ENCODE results near the gene INPP5F.
A peak's percentile ranks its signal among the peaks of the same experiment; 100 is the strongest.

Gene INPP5F

GRCh38 chr10:119734396-119735332 is 8.8 kb downstream of the INPP5F start:
- no peak for DNase-seq (ENCODE audit: extremely low read depth, low read depth)
- no peak overlapping the region for H3K4me3 ChIP-seq (replicated peaks; ENCODE audit: low read depth, low read length)
- TF ChIP-seq CTCF (IDR thresholded peaks at IDR 0.05; ENCODE audit: low read depth, low read length, missing control alignments): no peak

- DNase-seq (ENCODE audit: extremely low read depth, low read depth): no peak
- no peak for TF ChIP-seq CTCF (IDR thresholded peaks at IDR 0.05; ENCODE audit: low read depth, low read length, missing control alignments)
- H3K4me3 ChIP-seq (replicated peaks; ENCODE audit: low read depth, low read length): no peak overlapping the region
These were observed 9.6 kb downstream of the INPP5F start for GRCh38 chr10:119735451-119735850.

- H3K4me3 ChIP-seq (replicated peaks; ENCODE audit: low read depth, low read length): no peak overlapping the region
- no peak for DNase-seq (ENCODE audit: extremely low read depth, low read depth)
- no peak for TF ChIP-seq CTCF (IDR thresholded peaks at IDR 0.05; ENCODE audit: low read depth, low read length, missing control alignments)
These were observed 10.4 kb downstream of the INPP5F start for GRCh38 chr10:119736220-119736619.

- H3K4me3 ChIP-seq (replicated peaks; ENCODE audit: low read depth, low read length): no peak overlapping the region
- no peak for TF ChIP-seq CTCF (IDR thresholded peaks at IDR 0.05; ENCODE audit: low read depth, low read length, missing control alignments)
- no peak for DNase-seq (ENCODE audit: extremely low read depth, low read depth)
These were observed 11.3 kb downstream of the INPP5F start for GRCh38 chr10:119737039-119737663.

- H3K4me3 ChIP-seq (replicated peaks; ENCODE audit: low read depth, low read length): no peak overlapping the region
- no peak for TF ChIP-seq CTCF (IDR thresholded peaks at IDR 0.05; ENCODE audit: low read depth, low read length, missing control alignments)
- peak; percentile 63 for DNase-seq (ENCODE audit: extremely low read depth, low read depth)
These were observed 12.0 kb downstream of the INPP5F start for GRCh38 chr10:119737823-119738222.

- no peak for DNase-seq (ENCODE audit: extremely low read depth, low read depth)
- TF ChIP-seq CTCF (IDR thresholded peaks at IDR 0.05; ENCODE audit: low read depth, low read length, missing control alignments): no peak
These were observed 13.1 kb downstream of the INPP5F start for GRCh38 chr10:119738962-119739361.

More at GRCh38 chr10:119738962-119739361, 13.1 kb downstream of the INPP5F start:
- H3K4me3 ChIP-seq (replicated peaks; ENCODE audit: low read depth, low read length): no peak overlapping the region

All from HFF-Myc (cell line).